Thymus (tissue), 11 donors: ENCODE data around the gene RASSF8. TPM values are rescaled to one million over a fixed set of nuclear protein-coding genes. Genes with fewer than 3 reads are reported as not detected.
A peak's percentile ranks its signal among the peaks of the same experiment; 100 is the strongest.

Source experiments
- DNase-seq, 9 donors: peaks; one replicate each; pipeline ENCODE4 v3.0.0-alpha.2; 2013; ENCODE audit warnings: low spot score in 9 of 9, low read depth in 6 of 9, missing footprints in 1 of 9
- H3K27ac ChIP-seq, 2 donors: one replicate each; pipeline ENCODE4 v1.5.1; 2013; ENCODE audit warnings: control low read depth in 1 of 2, low read depth in 1 of 2, low read length in 1 of 2, mild to moderate bottlenecking in 1 of 2, moderate library complexity in 1 of 2
- H3K27me3 ChIP-seq, 2 donors: one replicate each; pipeline ENCODE4 v1.5.1; 2013; ENCODE audit warnings: low read length in 1 of 2; ENCODE audit not compliant: control insufficient read depth in 2 of 2, insufficient read depth in 1 of 2
- H3K36me3 ChIP-seq, 2 donors: one replicate each; pipeline ENCODE4 v1.5.1; 2013; ENCODE audit warnings: low read length in 1 of 2, mild to moderate bottlenecking in 1 of 2, moderate library complexity in 1 of 2; ENCODE audit not compliant: control insufficient read depth in 2 of 2, insufficient read depth in 2 of 2
- H3K4me1 ChIP-seq, 2 donors: one replicate each; pipeline ENCODE4 v1.5.1; 2013; ENCODE audit warnings: low read length in 2 of 2; ENCODE audit not compliant: control insufficient read depth in 2 of 2, insufficient read depth in 2 of 2
- H3K4me3 ChIP-seq, 2 donors: one replicate each; pipeline ENCODE4 v1.5.1; 2013; ENCODE audit warnings: low read length in 2 of 2, control low read depth in 1 of 2, mild to moderate bottlenecking in 1 of 2
- H3K9me3 ChIP-seq, 2 donors: one replicate each; pipeline ENCODE4 v1.5.1; 2013; ENCODE audit warnings: low read length in 1 of 2, mild to moderate bottlenecking in 1 of 2; ENCODE audit not compliant: control insufficient read depth in 2 of 2, insufficient read depth in 1 of 2
- WGBS: extraction: QIAGEN DNeasy Blood & Tissue Kit; methylation state at CpG from one replicate; pipeline ENCODE4 v1.1.7; 2013; 5-methylcytosine and 5-hydroxymethylcytosine counted together
- polyA plus RNA-seq: library from polyadenylated mRNA; stranded (reverse); fragments of 200-250 nt; gene quantifications from one replicate; pipeline ENCODE4 v1.2.3, GENCODE V29; 2013
- total RNA-seq: library from RNA; stranded (reverse); fragments of 120-200 nt; gene quantifications from one replicate; pipeline ENCODE4 v1.2.4, GENCODE V29; 2013
- donor health status: healthy.

RASSF8 gene
- total and polyA plus RNA-seq, 2 donors = 6.4 to 15.3 TPM

- Histone ChIP-seq H3K4me3 (no peak overlapping the region), H3K4me1 (peaks cover 4 to 9% of the 10 kb centered on the region in 2 donors), H3K36me3 (no peaks in the 10 kb centered on the region), H3K27ac (peak overlapping the region; percentile 33 to 67), H3K9me3 (no peaks in the 10 kb centered on the region), H3K27me3 (peaks cover 0 to 3% of the 10 kb centered on the region in 2 donors)
- WGBS = 93% methylated on average over 10 of the region's 10 CpGs
- DNase-seq = peak in 2 of 9 donors; percentile 19 to 37
Observed at GRCh38 chr12:26109343-26109881, 150.9 kb downstream of the RASSF8 start.

DNA sequence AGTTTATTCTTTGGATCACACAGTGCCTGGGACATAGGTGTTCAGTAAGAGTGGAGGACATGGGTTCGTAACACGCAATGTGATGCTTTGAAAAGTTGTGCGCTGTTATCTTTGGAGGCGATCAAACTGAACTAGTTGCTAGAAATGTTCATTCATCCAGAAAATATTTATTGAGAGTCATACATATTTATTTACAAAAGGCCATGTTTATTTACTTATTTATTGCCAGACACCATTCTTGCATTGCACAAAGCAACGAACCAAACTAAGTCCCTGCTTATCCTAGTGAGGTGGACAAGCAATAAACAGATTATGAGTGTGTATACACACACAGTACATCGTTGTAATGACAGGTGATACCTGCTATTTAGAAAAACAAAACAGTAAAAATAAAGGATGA is 153.8 kb downstream of the RASSF8 start:
- no peaks in the 10 kb centered on the region for H3K36me3 ChIP-seq
- H3K9me3 ChIP-seq = no peaks in the 10 kb centered on the region
- peaks cover 5 to 10% of the 10 kb centered on the region in 2 donors for H3K27me3 ChIP-seq
- H3K4me3 ChIP-seq = no peak overlapping the region
- peaks cover 4 to 14% of the 10 kb centered on the region in 2 donors for H3K4me1 ChIP-seq
- no peak for DNase-seq
- WGBS = 91% methylated on average over 6 of the region's 6 CpGs
- H3K27ac ChIP-seq = no peak overlapping the region

DNA sequence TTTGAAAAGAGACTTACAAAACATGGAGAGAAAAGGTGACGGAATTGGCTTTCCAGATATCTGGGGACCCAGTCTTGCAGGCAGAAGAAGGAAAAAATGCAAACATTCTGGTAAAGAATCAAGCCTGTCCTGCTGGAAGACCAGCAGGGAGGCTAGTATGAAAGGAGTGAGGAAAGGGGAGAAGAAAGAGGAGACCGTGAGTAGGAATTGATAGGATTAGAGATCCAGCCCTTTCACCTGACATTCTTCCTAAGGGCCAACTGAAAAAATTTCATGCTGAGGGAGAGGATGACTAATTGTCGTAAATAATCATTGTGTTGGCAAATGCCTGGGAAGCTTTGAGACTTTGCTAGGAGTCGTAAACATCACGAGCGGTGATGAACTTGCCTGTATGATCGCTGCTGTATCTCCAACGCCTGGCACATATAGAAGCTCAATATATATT is 154.2 kb downstream of the RASSF8 start:
- Histone ChIP-seq H3K9me3 (no peaks in the 10 kb centered on the region), H3K27me3 (peaks cover 5 to 14% of the 10 kb centered on the region in 2 donors), H3K4me1 (peaks cover 4 to 14% of the 10 kb centered on the region in 2 donors), H3K4me3 (no peak overlapping the region), H3K27ac (no peak overlapping the region), H3K36me3 (no peaks in the 10 kb centered on the region)
- no peak for DNase-seq
- WGBS = 99% methylated on average over 8 of the region's 8 CpGs

DNA sequence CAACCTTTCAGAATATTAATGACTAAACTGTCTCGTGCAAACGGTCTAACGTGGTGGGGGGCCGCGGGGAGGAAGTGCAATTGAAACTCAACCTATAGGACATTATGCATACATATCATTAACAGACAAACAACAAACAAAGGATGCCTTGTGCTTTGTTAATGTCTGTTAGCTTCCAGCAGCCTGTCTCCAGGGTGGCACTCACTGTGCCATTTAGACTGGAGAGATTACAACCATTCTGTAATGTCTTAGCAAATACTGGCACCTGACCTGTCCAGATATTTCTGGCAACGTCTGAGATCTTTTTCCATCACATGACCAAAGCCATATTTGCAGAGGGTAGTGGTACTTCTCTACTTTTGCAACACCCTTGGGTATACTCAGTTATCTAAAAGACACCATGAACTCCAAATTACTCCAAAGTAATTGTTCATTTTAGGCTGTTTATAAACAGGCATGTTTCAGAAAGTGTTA is 154.7 kb downstream of the RASSF8 start:
- Histone ChIP-seq H3K36me3 (no peaks in the 10 kb centered on the region), H3K4me3 (no peak overlapping the region), H3K27ac (no peak overlapping the region), H3K4me1 (peaks cover 4 to 14% of the 10 kb centered on the region in 2 donors), H3K27me3 (peaks cover 6 to 17% of the 10 kb centered on the region in 2 donors), H3K9me3 (no peaks in the 10 kb centered on the region)
- DNase-seq = no peak
- 64% methylated on average over 6 of the region's 6 CpGs for WGBS

DNA sequence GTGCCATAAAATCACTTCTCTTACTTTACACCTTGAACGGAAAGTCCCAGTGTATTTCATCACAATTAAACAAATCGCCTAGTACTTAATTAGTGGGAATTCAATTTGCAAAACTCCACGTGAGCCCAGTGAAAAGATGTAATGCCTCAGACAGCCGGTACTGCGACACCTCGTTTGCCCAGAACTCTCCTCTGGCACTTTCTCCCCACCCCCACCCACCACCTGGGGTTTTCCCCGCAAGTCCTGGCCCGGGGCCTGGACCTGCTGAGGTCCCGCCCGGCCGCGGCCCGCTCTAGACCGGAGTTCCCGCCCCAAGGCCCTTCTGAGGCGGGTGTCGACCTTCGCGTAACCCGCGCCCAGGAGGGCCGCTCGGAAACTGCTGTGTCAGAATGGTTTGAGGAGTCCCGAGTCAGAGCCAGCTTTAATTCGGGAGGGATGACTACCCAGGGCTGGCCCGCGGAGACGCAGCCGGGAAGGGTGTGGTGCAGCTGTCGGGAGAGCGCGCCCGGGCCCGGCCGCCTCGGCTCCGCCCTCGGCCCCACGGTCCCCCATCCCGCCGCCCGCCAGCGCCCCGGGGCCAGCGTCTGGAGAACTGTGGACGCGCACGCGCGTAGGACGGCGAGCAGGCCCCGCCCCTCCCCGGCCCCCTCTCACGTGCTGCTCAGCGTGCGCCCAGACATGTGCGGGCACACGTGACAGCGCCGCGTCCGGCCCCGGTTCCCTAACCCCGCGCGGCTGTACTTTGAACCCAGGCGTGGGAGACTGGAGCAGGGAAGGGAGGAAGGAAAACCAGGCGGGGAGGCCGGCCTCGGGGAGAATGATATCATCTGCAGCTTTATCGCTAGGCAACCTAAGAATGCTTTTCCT is 155.6 kb downstream of the RASSF8 start:
- DNase-seq = peak in 8 of 9 donors; percentile 62 to 89 (median 77)
- Histone ChIP-seq H3K4me3 (peak overlapping the region; percentile 55 to 68), H3K9me3 (no peaks in the 10 kb centered on the region), H3K27ac (peak overlapping the region; percentile 45 to 75), H3K4me1 (peaks cover 4 to 14% of the 10 kb centered on the region in 2 donors), H3K27me3 (peaks cover 9 to 21% of the 10 kb centered on the region in 2 donors), H3K36me3 (no peaks in the 10 kb centered on the region)
- 2% methylated on average over 72 of the region's 72 CpGs for WGBS

DNA sequence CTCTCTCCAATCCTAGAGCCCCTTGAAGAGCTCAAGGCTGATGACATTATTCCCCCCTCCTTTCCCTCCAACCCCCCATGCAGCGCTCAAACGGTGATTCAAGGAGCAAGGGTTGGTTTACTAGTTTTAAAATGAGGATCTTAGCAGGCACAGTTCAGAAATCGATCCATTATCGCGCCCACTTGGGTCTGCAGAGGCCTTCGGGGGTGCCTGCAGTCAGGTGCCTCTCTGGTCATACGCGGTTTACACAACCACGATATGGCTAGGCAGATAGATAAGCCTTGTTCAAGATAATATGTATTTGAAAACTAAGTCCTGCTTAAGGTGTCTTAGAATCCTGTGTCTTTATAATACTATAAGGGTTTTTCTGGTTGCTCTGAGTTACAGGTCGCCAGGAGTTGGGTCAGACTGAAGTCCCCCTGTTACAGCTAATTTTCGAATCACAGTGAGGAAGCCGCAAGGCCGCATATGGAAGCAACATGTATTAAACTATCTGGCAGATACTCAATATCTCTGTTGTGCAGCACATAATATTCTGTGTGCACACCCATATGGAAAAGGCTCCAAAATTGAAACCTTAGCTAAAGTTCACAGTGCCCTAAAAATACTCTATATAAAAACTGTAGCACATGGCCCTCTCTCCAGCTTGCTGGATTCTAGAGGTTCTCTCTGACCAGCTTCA is 156.4 kb downstream of the RASSF8 start:
- peaks cover 11 to 27% of the 10 kb centered on the region in 2 donors for H3K27me3 ChIP-seq
- WGBS = 68% methylated on average over 13 of the region's 13 CpGs
- H3K9me3 ChIP-seq = no peaks in the 10 kb centered on the region
- H3K4me3 ChIP-seq = peak overlapping the region; percentile 55 to 68
- DNase-seq = no peak
- H3K4me1 ChIP-seq = peaks cover 4 to 14% of the 10 kb centered on the region in 2 donors
- H3K27ac ChIP-seq = peak overlapping the region; percentile 40 to 75
- H3K36me3 ChIP-seq = no peaks in the 10 kb centered on the region

DNA sequence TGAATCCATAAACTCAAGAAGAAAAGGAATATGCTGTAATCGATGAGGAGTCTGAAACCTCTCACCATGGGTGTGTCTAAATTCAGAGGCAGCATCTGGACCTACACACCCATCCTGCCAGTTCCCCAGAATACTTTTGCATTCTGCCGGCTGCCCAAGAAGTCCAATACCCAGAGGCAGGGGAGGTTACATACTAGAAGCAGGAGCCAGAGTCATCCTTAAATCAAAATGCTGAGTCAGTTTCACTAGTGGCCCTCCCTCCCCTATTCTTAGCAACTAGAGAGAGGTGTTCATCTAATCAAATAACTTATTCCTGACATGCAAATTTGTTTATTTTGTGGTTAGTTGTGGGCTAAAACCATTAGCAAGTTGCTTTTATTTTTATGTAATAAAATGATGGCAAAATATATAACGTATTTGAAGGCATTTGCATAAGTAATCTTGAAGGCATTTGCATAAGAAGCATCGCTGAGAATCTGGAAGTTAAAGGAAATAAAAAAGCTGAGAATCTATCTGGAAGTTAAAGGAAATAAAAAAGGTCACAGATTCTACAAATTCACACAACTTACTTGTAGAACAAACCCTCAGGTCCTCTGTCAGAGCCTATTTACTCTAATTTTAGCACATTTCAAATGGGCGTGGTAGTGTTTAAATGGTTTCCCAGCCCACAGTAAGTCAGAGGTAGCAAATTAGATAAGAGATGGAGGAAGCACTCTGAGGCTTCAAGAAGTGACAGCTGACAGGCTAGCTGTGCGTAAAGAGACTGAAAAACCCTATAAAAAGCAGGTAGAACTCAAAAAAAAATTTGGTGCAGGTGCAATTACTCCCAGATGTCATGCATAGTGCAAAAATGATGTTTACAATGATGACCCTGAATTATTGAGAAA is 158.6 kb downstream of the RASSF8 start:
- Histone ChIP-seq H3K4me1 (peaks cover 4 to 17% of the 10 kb centered on the region in 2 donors), H3K27me3 (peaks cover 25 to 46% of the 10 kb centered on the region in 2 donors), H3K36me3 (no peaks in the 10 kb centered on the region), H3K4me3 (no peak overlapping the region), H3K9me3 (no peaks in the 10 kb centered on the region), H3K27ac (no peak overlapping the region)
- WGBS = 87% methylated on average over 6 of the region's 6 CpGs
- DNase-seq = no peak

DNA sequence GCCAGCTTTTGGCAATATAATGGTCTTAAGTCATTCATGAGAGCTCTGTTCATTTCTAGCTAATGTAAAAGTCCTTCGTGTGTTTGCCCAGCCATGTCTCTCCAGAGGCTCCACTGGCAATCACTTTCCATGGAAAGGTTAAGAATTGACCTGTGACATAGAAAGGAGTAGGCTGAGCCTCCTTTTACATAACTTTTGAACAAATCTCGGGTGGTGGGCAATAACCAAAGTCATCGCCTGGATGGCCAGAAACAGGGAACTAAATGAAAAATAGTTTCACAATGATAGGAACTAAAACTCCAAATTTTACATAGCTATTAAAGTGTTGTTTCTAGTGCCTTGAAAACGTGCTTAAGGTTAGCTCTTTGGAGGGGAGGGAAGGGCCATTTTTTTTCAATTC is 159.8 kb downstream of the RASSF8 start:
- 94% methylated on average over 4 of the region's 4 CpGs for WGBS
- Histone ChIP-seq H3K4me1 (peaks cover 12 to 24% of the 10 kb centered on the region in 2 donors), H3K4me3 (no peak overlapping the region), H3K9me3 (no peaks in the 10 kb centered on the region), H3K36me3 (no peaks in the 10 kb centered on the region), H3K27ac (no peak overlapping the region), H3K27me3 (peaks cover 37 to 57% of the 10 kb centered on the region in 2 donors)
- DNase-seq = no peak
